Measurements from ENCODE around the gene SDK2. TPM values are rescaled to one million over a fixed set of nuclear protein-coding genes. Genes with fewer than 3 reads are reported as not detected.

SDK2 gene
- total and polyA plus RNA-seq, 2 of the 4 experiments (the other 2 are of a cell fraction), result under 0.01 to 0.03 TPM

- TF ChIP-seq, protein P1, sequence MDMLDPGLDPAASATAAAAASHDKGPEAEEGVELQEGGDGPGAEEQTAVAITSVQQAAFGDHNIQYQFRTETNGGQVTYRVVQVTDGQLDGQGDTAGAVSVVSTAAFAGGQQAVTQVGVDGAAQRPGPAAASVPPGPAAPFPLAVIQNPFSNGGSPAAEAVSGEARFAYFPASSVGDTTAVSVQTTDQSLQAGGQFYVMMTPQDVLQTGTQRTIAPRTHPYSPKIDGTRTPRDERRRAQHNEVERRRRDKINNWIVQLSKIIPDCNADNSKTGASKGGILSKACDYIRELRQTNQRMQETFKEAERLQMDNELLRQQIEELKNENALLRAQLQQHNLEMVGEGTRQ (IDR thresholded peaks at IDR 0.05; ENCODE audit: low read depth, low read length), result no peak
- no peak for TF ChIP-seq RAD21 (IDR thresholded peaks at IDR 0.05; ENCODE audit: low read length)
- no peak for TF ChIP-seq FOS (IDR thresholded peaks at IDR 0.05; ENCODE audit: low read depth, low read length)
- no peak for TF ChIP-seq CHD1 (IDR thresholded peaks at IDR 0.05; ENCODE audit: low read depth, low read length)
- TF ChIP-seq RCOR1 (IDR thresholded peaks at IDR 0.05; ENCODE audit: insufficient replicate concordance, low read length), result no peak
- no peak for TF ChIP-seq MAZ (IDR thresholded peaks at IDR 0.05; ENCODE audit: borderline replicate concordance, low read depth, low read length)
- TF ChIP-seq MXI1 (IDR thresholded peaks at IDR 0.05; ENCODE audit: borderline replicate concordance, low read depth, low read length), result no peak
- no peak for TF ChIP-seq CEBPB (IDR thresholded peaks at IDR 0.05; ENCODE audit: low read depth, low read length)
- TF ChIP-seq ELK1 (IDR thresholded peaks at IDR 0.05; ENCODE audit: borderline replicate concordance, low read depth, low read length), result no peak
- TF ChIP-seq POLR2A (IDR thresholded peaks at IDR 0.05; ENCODE audit: low read depth, low read length), result no peak
- no peak for TF ChIP-seq SMC3 (IDR thresholded peaks at IDR 0.05; ENCODE audit: low read depth, low read length)
- no peak for TF ChIP-seq CTCF (conservative IDR thresholded peaks at IDR 0.05; ENCODE audit: low read depth, low read length)
- TF ChIP-seq MAFK (IDR thresholded peaks at IDR 0.05; ENCODE audit: low read depth, low read length), result no peak
- TF ChIP-seq RFX5 (IDR thresholded peaks at IDR 0.05; ENCODE audit: low read depth, low read length), result no peak
- TF ChIP-seq NFE2L2 (IDR thresholded peaks at IDR 0.05; ENCODE audit: low read depth, low read length), result no peak
- TF ChIP-seq BHLHE40 (IDR thresholded peaks at IDR 0.05; ENCODE audit: low read depth, low read length), result no peak
- Histone ChIP-seq H2AFZ (replicated peaks; ENCODE audit: low read length, poor library complexity) (no peak overlapping the region), H3K4me2 (ENCODE audit: low read depth, low read length) (no peak overlapping the region), H2AK9ac (replicated peaks; ENCODE audit: low read depth, low read length, poor library complexity) (no peak overlapping the region), H3K18ac (ENCODE audit: low read depth, low read length) (no peak overlapping the region), H4K91ac (ENCODE audit: insufficient read depth, low read depth, low read length) (no peak overlapping the region), H4K8ac (ENCODE audit: low read depth in 2 of 2, low read length in 2 of 2) (no peak overlapping the region), H3K27ac (ENCODE audit: insufficient read depth, low read length) (no peak overlapping the region), H2BK5ac (ENCODE audit: low read depth, low read length, poor library complexity, severe bottlenecking) (no peak overlapping the region), H4K5ac (ENCODE audit: low read depth, low read length) (no peak overlapping the region), H3K4ac (ENCODE audit: low read depth, low read length) (no peak overlapping the region), H3K27me3 (ENCODE audit: control insufficient read depth, insufficient read depth, low read length) (no peaks in the 10 kb centered on the region), H3K36me3 (ENCODE audit: control insufficient read depth, insufficient read depth, low read length) (no peaks in the 10 kb centered on the region), H2BK15ac (ENCODE audit: low read depth, low read length) (no peak overlapping the region), H3K4me1 (ENCODE audit: control insufficient read depth, insufficient read depth, low read length) (peaks cover 20% of the 10 kb centered on the region), H4K20me1 (ENCODE audit: insufficient read depth, low read length) (no peaks in the 10 kb centered on the region), H3K56ac (ENCODE audit: extremely low read depth, insufficient read depth, low read length) (no peak overlapping the region), H3K9me3 (ENCODE audit: control insufficient read depth, insufficient read depth, low read length) (no peaks in the 10 kb centered on the region), H3K4me3 (ENCODE audit: insufficient read depth, low read depth, low read length) (no peak overlapping the region), H3K9ac (ENCODE audit: low read depth, low read length) (no peak overlapping the region), H3K79me1 (ENCODE audit: low read depth in 1 of 2, low read length in 2 of 2) (no peaks in the 10 kb centered on the region), H3K23ac (ENCODE audit: low read depth, low read length) (no peak overlapping the region), H3K9me1 (ENCODE audit: insufficient read depth, low read length) (peaks cover 9% of the 10 kb centered on the region), H2BK120ac (ENCODE audit: low read depth, low read length) (no peak overlapping the region), H2AK5ac (ENCODE audit: low read depth, low read length) (no peak overlapping the region), H3K14ac (replicated peaks; ENCODE audit: low read depth, low read length) (no peak overlapping the region), H2BK20ac (ENCODE audit: low read depth, low read length) (no peak overlapping the region)
- BruUV-seq (replicated peaks), result no TSS peak
- in situ Hi-C loops (cut with MboI; ENCODE audit: low sequenced_read_pairs), result no loop called here
- ATAC-seq (ENCODE audit: low read depth) (no peak), DNase-seq (no peak)
- ChIA-PET CTCF (interaction anchor here (0.9 kb wide), 1 partner anchor 22 kb away, joined by 3 read pairs; no protein-coding TSS in a partner anchor), POLR2A (ENCODE audit: unreplicated experiment) (no interaction called here)
- intact Hi-C loops (cut with micrococcal nuclease), result no loop called here
- dilution Hi-C loops (cut with HindIII; ENCODE audit: low sequenced_read_pairs, unreplicated experiment), result no loop called here
- no CpG with 5 or more reads among the region's 3 CpGs for WGBS, 2 experiments (ENCODE audit: extremely low coverage in 2 of 2, insufficient read length in 1 of 2)
Observed at GRCh38 chr17:73319766-73320165, 324.5 kb downstream of the SDK2 start.
